ENCODE measurements around the gene DDX10.

- TF ChIP-seq NFRKB (IDR thresholded peaks at IDR 0.05; ENCODE audit: low read depth) (no peak), SP2 (IDR thresholded peaks at IDR 0.05; ENCODE audit: extremely low read depth, low read depth, low read length, poor library complexity, severe bottlenecking) (no peak), NFATC3 (IDR thresholded peaks at IDR 0.05) (no peak), MYNN (IDR thresholded peaks at IDR 0.05) (no peak), MYNN (CRISPR knock-in tag; IDR thresholded peaks at IDR 0.05) (no peak), SMC3 (conservative IDR thresholded peaks at IDR 0.05; ENCODE audit: insufficient read depth, low read depth, low read length) (no peak)
Observed at GRCh38 chr11:108734956-108735559, 70.2 kb downstream of the DDX10 start.
